DMS53 treated with DMSO at 0.1 percent for 48 hours (cell line): ENCODE results near the gene IFI35.
"Not testable (repeated sequence)": the region's sequence is repeated elsewhere in the genome, so short reads cannot be mapped to it uniquely, and the experiment has no call there.

Source experiments
- DNase-seq: peaks from one replicate; lab custom pipeline; 2025; ENCODE audit not compliant: unreplicated experiment; lab: John Stamatoyannopoulos, UW

Gene IFI35

GRCh38 chr17:42997390-42997983 lies 9.1 kb upstream of the IFI35 start:
- no peak for DNase-seq

GRCh38 chr17:42997984-42998938 lies 8.3 kb upstream of the IFI35 start, which contains the start of gene RPL27:
Gene RPL27 (plus strand): TSS chr17:42998419. CDS start chr17:42998751, 332 bp downstream.
- DNase-seq, result peak; percentile 99

- no peak for DNase-seq
Measured at GRCh38 chr17:42999003-42999525, 7.5 kb upstream of the IFI35 start.

GRCh38 chr17:43000894-43001293 lies 5.7 kb upstream of the IFI35 start:
- DNase-seq, result not testable (repeated sequence)

- DNase-seq, result no peak
Measured at GRCh38 chr17:43003542-43004172, 2.9 kb upstream of the IFI35 start.

- no peak for DNase-seq
Measured at GRCh38 chr17:43010667-43011308, 4.2 kb downstream of the IFI35 start.

- DNase-seq, result no peak
Measured at GRCh38 chr17:43011728-43012472, 5.3 kb downstream of the IFI35 start.

GRCh38 chr17:43013296-43013695 lies 6.7 kb downstream of the IFI35 start:
- no peak for DNase-seq

GRCh38 chr17:43014020-43014648 lies 7.5 kb downstream of the IFI35 start:
- no peak for DNase-seq

GRCh38 chr17:43014649-43015542 lies 8.3 kb downstream of the IFI35 start:
- no peak for DNase-seq

- DNase-seq, result no peak
Measured at GRCh38 chr17:43015579-43015978, 9.0 kb downstream of the IFI35 start.

GRCh38 chr17:43016216-43016615 lies 9.6 kb downstream of the IFI35 start:
- DNase-seq, result no peak

- no peak for DNase-seq
Measured at GRCh38 chr17:43018008-43018853, 11.6 kb downstream of the IFI35 start.

- DNase-seq, result no peak
Measured at GRCh38 chr17:43018932-43019331, 12.3 kb downstream of the IFI35 start.

- no peak for DNase-seq
Measured at GRCh38 chr17:43019418-43019817, 12.8 kb downstream of the IFI35 start.

GRCh38 chr17:43020030-43020621 lies 13.5 kb downstream of the IFI35 start:
- no peak for DNase-seq
